IPS DF 19.7 (cell line): ENCODE data around the gene ATAT1.

Source experiments
- DNase-seq: peaks from one replicate; pipeline ENCODE4 v3.0.0-alpha.2; 2013; ENCODE audit warnings: low read depth, low spot score

Gene ATAT1

DNA sequence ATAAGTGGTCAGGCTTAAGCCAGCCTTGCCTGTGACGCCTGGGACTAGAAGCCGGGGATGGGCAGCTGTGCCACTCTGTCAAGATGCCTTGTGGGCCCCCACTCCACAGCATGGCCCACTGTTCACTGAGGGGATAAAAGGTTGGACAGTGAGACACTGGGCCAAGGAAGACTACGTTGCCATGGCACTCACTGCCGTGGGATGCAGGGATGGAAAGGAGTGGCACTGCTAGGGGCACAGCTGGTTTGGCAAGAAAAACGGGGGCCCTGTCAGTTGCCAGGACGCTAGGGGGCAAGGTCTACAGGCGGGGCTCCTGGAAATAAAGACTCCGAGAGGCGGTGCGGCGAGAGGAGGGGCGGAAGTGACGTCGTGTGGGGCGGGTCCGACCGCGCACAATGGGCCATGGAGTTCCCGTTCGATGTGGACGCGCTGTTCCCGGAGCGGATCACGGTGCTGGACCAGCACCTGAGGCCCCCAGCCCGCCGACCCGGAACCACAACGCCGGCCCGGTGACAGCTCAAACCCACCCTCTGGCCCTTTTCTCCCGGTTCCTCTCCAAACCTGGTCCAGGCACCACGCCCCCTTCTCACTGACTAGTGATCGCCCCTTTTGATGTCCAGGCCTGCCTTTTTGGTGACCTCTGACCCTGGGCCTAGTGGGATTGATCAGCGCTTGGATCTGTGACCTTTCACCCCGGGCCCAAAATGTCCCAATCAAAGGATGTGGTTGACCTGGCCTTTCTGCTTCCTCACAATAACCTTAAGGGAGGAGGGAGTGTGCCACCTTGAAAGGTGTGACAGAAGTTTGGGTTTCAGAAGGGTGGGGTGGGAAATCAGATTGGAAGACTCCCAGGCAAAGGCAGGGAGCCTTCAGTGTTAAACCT lies at the start of gene ATAT1:
ATAT1 (plus strand) TSS at position 391 of the 883 bp plus-strand sequence.
- no peak for DNase-seq

DNA sequence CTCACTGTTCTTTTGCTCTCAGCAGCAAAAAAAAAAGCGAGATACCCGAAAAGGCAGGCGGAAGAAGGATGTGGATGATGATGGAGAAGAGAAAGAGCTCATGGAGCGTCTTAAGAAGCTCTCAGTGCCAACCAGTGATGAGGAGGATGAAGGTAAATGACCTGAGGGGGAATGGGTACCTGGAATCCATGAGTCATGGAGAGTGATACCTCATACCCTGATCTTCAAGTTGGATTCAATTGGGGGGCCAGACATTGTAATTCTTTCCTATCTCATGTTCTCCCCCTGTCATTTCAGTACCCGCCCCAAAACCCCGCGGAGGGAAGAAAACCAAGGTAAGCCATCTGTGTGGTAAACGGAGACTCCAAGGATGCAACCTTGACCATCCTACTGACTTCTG lies 48.6 kb upstream of the ATAT1 start:
- DNase-seq = no peak

GRCh38 chr6:30583921-30584320 lies 42.8 kb upstream of the ATAT1 start:
- no peak for DNase-seq

GRCh38 chr6:30589754-30590358 lies 36.8 kb upstream of the ATAT1 start:
- no peak for DNase-seq

DNA sequence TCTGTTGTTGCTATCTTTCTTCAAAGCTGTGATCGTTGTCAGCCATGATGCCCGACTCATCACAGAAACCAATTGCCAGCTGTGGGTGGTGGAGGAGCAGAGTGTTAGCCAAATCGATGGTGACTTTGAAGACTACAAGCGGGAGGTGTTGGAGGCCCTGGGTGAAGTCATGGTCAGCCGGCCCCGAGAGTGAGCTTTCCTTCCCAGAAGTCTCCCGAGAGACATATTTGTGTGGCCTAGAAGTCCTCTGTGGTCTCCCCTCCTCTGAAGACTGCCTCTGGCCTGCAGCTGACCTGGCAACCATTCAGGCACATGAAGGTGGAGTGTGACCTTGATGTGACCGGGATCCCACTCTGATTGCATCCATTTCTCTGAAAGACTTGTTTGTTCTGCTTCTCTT lies 36.2 kb upstream of the ATAT1 start:
- no peak for DNase-seq

GRCh38 chr6:30591008-30591407 lies 35.7 kb upstream of the ATAT1 start:
- no peak for DNase-seq

- no peak for DNase-seq
Observed at GRCh38 chr6:30592287-30592686, 34.4 kb upstream of the ATAT1 start.

DNA sequence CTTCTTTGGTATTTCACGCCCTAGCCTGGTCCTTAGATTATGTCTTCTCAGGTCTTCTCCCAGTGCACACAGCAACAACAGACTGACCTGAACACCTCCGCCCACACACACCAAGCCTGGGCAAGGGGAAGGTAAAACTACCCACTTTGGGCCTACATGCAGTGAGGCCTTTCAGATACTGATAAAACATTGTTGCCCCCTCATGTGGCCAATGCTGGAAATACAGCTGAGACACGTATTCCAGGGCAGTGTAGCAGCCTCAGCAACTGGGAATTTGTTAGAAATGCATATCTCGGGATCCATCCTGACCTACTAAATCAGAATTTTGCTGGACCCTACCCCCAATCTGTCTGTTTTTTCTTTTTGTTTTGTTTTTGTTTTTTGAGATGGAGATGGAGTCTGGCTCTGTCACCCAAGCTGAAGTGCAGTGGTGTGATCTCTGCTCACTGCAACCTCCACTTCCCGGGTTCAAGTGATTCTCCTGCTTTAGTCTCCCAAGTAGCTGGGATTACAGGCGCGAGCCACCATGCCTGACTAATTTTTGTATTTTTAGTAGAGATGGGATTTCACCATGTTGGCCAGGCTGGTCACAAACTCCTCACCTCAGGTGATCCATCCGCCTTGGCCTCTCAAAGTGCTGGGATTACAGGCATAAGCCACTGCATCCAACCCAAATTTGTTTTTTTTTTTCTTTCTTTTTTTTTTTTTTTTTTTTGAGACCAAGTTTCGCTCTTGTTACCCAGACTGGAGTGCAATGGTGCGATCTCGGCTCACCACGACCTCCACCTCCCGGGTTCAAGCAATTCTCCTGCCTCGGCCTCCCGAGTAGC lies 29.1 kb upstream of the ATAT1 start:
- DNase-seq = peak; percentile 50

DNA sequence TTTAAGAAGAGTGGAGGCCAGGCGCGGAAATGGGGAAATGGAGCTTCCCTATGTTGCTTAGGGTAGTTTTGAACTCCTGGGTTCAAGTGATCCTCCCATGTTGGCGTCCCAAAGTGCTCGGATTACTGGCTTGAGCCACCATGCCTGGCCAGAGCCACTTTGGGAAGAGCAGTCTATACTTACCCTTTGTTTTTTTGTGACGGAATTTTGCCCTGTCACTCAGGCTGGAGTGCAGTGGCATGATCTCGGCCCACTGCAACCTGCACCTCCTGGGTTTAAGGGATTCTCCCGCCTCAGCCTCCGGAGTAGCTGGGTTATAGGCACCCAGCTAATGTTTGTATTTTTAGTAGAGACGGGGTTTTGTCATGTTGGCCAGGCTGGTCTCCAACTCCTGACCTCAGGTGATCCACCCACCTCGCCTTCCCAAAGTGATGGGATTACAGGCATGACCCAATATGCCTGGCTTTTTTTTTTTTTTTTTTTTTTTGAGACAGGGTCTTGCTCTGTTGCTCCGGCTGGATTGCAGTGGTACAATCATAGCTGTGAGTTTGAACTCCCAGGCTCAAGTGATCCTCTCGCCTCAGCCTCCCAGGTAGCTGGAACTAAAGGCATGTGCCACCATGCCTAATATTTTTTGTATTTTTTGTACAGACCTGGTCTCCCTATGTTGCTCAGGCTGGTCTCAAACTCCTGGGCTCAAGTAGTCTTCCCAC lies 27.6 kb upstream of the ATAT1 start:
- DNase-seq = no peak

- DNase-seq = no peak
Observed at GRCh38 chr6:30599625-30600324, 26.9 kb upstream of the ATAT1 start.

- no peak for DNase-seq
Observed at GRCh38 chr6:30600451-30600961, 26.2 kb upstream of the ATAT1 start.

GRCh38 chr6:30601436-30601814 lies 25.2 kb upstream of the ATAT1 start:
- no peak for DNase-seq

- no peak for DNase-seq
Observed at GRCh38 chr6:30601815-30602641, 24.6 kb upstream of the ATAT1 start.

GRCh38 chr6:30603961-30604360 lies 22.7 kb upstream of the ATAT1 start:
- DNase-seq = no peak

- DNase-seq = no peak
Observed at GRCh38 chr6:30610065-30610464, 16.6 kb upstream of the ATAT1 start.

DNA sequence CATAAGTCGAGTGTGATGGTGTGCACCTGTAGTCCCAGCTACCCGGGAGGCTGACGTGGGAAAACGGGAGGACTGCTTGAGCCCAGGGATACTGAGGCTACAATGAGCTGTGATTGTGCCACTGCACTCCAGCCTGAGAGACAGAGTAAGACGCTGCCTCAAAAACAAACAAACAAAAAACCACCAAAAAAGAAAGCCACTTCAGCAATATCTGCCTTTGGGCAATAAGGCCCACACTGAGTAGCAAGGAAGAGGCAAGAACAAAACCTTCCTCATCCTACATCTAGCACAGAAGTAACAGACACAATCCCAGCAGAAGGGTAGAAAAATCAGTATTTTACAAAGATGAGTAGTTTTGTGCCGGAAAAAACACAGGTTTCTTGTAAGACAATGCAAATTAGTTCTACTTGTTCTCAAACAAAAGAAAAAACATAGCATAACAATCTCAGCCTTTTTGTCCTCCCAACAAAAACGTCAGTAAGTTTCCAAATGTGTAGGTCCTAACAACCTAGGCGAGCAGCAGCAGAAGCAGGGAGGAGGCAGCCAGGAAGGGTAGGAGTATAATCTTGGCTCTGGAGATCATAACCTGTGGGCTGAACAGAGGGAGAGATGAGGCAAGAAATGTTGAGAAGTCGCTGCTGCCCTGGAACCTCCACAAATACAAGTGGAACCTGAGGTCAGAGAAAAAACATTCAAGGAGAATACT lies 15.4 kb upstream of the ATAT1 start:
- DNase-seq = no peak

GRCh38 chr6:30611856-30612194 lies 14.8 kb upstream of the ATAT1 start:
- no peak for DNase-seq

DNA sequence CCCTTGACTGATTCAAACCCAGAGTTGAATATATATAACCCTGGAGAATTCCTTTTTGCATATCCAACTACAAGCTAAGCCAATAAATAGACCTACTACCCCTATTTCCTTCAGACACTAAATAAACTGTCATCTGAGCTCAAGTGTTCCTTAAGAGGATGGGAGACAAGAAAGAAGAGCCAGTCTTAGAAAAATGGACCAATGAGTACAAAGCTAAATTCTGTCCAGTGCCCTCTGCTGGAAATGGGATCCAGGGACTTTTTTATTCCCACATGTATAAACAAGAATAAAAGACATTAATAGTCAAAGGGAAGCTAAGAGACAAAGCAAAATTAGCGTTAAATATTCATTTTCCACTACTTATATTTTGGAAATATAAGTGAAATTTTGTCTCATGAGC lies 14.5 kb upstream of the ATAT1 start:
- DNase-seq = no peak

DNA sequence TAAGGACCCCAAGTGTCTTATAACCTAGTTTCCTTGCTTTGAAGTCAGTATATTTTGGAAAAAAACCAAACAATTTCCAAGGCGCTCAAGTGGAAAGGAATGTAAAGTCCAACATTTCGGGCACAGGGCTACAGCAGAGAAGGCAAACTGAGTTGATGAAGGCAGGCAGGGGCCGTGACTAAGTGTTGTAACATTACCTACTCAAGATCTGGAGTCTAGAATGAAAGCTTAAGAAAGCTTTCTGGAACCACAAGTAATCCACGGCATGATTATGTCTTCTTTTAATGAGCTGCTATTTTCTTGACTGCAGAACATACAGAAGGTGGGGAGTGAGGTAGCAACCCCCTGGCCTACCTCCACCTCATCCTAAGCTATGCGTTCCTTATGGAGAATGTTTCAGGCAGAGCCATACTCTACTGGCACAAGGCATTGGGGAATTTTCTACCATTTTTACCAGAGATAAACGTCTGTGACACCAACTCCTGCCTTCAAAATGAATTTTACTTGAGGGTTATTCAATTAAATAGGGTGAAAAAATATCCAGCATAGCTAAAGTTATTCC lies 13.9 kb upstream of the ATAT1 start:
- no peak for DNase-seq
